ENCODE measurements around the gene DNTT. TPM values are rescaled to one million over a fixed set of nuclear protein-coding genes. Genes with fewer than 3 reads are reported as not detected.

The DNTT gene
- total RNA-seq, 1 experiment from 2014 or later: not detected

DNA sequence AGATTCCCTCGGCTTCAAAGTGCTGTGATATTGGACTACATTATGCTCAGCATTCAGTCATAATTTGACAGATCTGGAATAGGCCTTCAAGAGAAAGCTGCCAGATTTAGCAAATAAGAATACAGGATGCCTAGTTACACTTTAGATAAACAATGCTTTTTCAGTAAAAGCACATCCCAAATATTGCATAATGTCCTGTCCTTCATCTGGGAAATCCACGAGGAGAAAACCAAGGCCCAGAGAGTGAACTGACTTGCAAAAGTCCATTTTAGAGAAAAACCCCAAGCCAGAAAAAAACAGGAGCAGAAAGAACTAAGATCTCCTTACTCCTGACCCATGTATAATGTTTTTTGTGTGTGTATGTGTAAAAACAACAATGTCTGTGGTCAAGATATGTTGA lies 20.9 kb upstream of the DNTT start:
- CTCF ChIA-PET: interaction anchor here (1.2 kb wide), 1 partner anchor 54 kb away, joined by 5 read pairs; no protein-coding TSS in a partner anchor

DNA sequence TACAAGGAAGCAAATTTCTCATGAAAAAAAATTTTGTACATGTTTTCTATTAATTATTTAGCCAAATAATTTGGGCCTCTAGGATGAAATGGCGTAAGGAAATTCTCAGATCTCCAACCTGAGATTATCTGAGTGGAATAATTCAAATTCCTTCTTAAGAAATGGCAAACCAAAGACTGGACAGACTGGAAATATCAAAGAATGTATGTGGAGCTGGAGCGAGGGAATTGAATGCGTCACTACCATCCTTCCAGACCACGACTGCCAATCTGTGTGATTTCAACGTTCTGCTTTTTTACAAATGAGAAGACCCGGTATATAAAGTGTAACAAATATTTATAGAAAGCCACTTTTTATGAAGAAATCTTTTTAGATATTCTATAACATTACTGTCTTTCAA lies 20.5 kb upstream of the DNTT start:
- Mint-ChIP-seq H3K27me3 (ENCODE audit: insufficient read depth, unreplicated experiment) (no peaks in the 10 kb centered on the region), H3K36me3 (ENCODE audit: insufficient read depth, unreplicated experiment) (peaks cover 8% of the 10 kb centered on the region), H3K27ac (ENCODE audit: unreplicated experiment) (peak overlapping the region; percentile 71), H3K9me3 (ENCODE audit: unreplicated experiment) (peaks cover 10% of the 10 kb centered on the region), H3K4me3 (ENCODE audit: unreplicated experiment) (no peak overlapping the region), H3K4me1 (ENCODE audit: low read depth, unreplicated experiment) (peaks cover 32% of the 10 kb centered on the region)
- ChIA-PET POLR2A (no interaction called here), CTCF (interaction anchor here (1.2 kb wide), 1 partner anchor 54 kb away, joined by 5 read pairs; no protein-coding TSS in a partner anchor)
- intact Hi-C loops (cut with micrococcal nuclease; ENCODE audit: unreplicated experiment): no loop called here
- H3K4me3 ChIP-seq (ENCODE audit: low read depth, low read length): no peak overlapping the region
- peak in 1 of 2 experiments; percentile 43 for DNase-seq
- TF ChIP-seq, protein P1, sequence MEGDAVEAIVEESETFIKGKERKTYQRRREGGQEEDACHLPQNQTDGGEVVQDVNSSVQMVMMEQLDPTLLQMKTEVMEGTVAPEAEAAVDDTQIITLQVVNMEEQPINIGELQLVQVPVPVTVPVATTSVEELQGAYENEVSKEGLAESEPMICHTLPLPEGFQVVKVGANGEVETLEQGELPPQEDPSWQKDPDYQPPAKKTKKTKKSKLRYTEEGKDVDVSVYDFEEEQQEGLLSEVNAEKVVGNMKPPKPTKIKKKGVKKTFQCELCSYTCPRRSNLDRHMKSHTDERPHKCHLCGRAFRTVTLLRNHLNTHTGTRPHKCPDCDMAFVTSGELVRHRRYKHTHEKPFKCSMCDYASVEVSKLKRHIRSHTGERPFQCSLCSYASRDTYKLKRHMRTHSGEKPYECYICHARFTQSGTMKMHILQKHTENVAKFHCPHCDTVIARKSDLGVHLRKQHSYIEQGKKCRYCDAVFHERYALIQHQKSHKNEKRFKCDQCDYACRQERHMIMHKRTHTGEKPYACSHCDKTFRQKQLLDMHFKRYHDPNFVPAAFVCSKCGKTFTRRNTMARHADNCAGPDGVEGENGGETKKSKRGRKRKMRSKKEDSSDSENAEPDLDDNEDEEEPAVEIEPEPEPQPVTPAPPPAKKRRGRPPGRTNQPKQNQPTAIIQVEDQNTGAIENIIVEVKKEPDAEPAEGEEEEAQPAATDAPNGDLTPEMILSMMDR (IDR thresholded peaks at IDR 0.05; ENCODE audit: insufficient read depth in 1 of 2, low read depth in 1 of 2, low read length in 1 of 2, severe bottlenecking in 1 of 2, unreplicated experiment in 1 of 2): no peak
- no TSS peak for BruUV-seq (replicated peaks)
- no peaks in the 10 kb centered on the region for H3K9me3 ChIP-seq
- no peaks in the 10 kb centered on the region for H3K27me3 ChIP-seq (replicated peaks; ENCODE audit: control insufficient read depth, insufficient read depth, low read length)
- H3K36me3 ChIP-seq (ENCODE audit: control insufficient read depth, insufficient read depth, low read length): no peaks in the 10 kb centered on the region; the same call in 1 of the 2 replicates
- peaks cover 32% of the 10 kb centered on the region for H3K4me1 ChIP-seq

More for the DNA sequence above, 20.9 kb upstream of the DNTT start:
- no TSS peak for BruUV-seq (replicated peaks)
- Mint-ChIP-seq H3K4me1 (ENCODE audit: low read depth, unreplicated experiment) (peaks cover 32% of the 10 kb centered on the region), H3K27ac (ENCODE audit: unreplicated experiment) (peak overlapping the region; percentile 71), H3K4me3 (ENCODE audit: unreplicated experiment) (no peak overlapping the region), H3K27me3 (ENCODE audit: insufficient read depth, unreplicated experiment) (no peaks in the 10 kb centered on the region), H3K36me3 (ENCODE audit: insufficient read depth, unreplicated experiment) (peaks cover 8% of the 10 kb centered on the region), H3K9me3 (ENCODE audit: unreplicated experiment) (peaks cover 10% of the 10 kb centered on the region)
- Histone ChIP-seq H3K9me3 (no peaks in the 10 kb centered on the region), H3K4me3 (ENCODE audit: low read depth, low read length) (no peak overlapping the region), H3K36me3 (ENCODE audit: control insufficient read depth, insufficient read depth, low read length) (no peaks in the 10 kb centered on the region; the same call in 1 of the 2 replicates), H3K4me1 (peaks cover 29% of the 10 kb centered on the region), H3K27me3 (replicated peaks; ENCODE audit: control insufficient read depth, insufficient read depth, low read length) (no peaks in the 10 kb centered on the region)
- TF ChIP-seq, protein P1 (IDR thresholded peaks at IDR 0.05; ENCODE audit: insufficient read depth in 1 of 2, low read depth in 1 of 2, low read length in 1 of 2, severe bottlenecking in 1 of 2, unreplicated experiment in 1 of 2): no peak
- intact Hi-C loops (cut with micrococcal nuclease; ENCODE audit: unreplicated experiment): no loop called here
- POLR2A ChIA-PET: no interaction called here
- no peak for DNase-seq

DNA sequence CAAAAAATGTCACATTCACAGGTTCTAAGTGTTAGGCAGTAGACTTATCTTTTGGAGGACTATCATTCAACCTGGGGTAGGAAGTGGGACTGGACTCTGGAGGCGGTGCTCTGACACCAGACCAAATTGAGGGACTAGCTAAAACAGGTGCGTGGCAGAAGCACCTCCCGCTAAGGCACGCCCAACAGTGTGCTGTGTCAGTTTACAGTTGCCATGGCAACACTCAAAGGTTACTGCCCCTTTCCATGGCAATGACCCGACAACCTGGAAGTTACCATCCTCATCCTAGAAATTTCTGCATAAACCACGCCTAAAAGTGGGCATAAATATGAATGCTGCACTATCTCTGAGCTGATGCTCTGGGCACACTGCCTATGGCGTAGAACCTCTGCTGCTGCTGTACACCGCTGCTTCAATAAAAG lies 18.9 kb upstream of the DNTT start:
- H3K27ac Mint-ChIP-seq (ENCODE audit: unreplicated experiment): peak overlapping the region; percentile 66
- peak in 1 of 2 experiments; percentile 18 for DNase-seq
- Histone ChIP-seq H3K27me3 (replicated peaks; ENCODE audit: control insufficient read depth, insufficient read depth, low read length) (no peaks in the 10 kb centered on the region), H3K4me1 (peaks cover 32% of the 10 kb centered on the region), H3K4me3 (ENCODE audit: low read depth, low read length) (no peak overlapping the region), H3K9me3 (no peaks in the 10 kb centered on the region), H3K36me3 (ENCODE audit: control insufficient read depth, insufficient read depth, low read length) (no peaks in the 10 kb centered on the region; the same call in 1 of the 2 replicates)
- TF ChIP-seq, protein P1 (IDR thresholded peaks at IDR 0.05; ENCODE audit: insufficient read depth in 1 of 2, low read depth in 1 of 2, low read length in 1 of 2, severe bottlenecking in 1 of 2, unreplicated experiment in 1 of 2): no peak
- no peaks in the 10 kb centered on the region for H3K27me3 Mint-ChIP-seq (ENCODE audit: insufficient read depth, unreplicated experiment)
- BruUV-seq (replicated peaks): no TSS peak
- no peak overlapping the region for H3K4me3 Mint-ChIP-seq (ENCODE audit: unreplicated experiment)
- intact Hi-C loops (cut with micrococcal nuclease; ENCODE audit: unreplicated experiment): no loop called here
- peaks cover 8% of the 10 kb centered on the region for H3K36me3 Mint-ChIP-seq (ENCODE audit: insufficient read depth, unreplicated experiment)
- peaks cover 34% of the 10 kb centered on the region for H3K4me1 Mint-ChIP-seq (ENCODE audit: low read depth, unreplicated experiment)
- ChIA-PET POLR2A (no interaction called here), CTCF (no interaction called here)
- H3K9me3 Mint-ChIP-seq (ENCODE audit: unreplicated experiment): peaks cover 10% of the 10 kb centered on the region
